ENCODE results near the gene NUP214. TPM values are rescaled to one million over a fixed set of nuclear protein-coding genes. Genes with fewer than 3 reads are reported as not detected.

Gene NUP214
- total RNA-seq, 1 experiment from 2014 or later, result 25.6 TPM

DNA sequence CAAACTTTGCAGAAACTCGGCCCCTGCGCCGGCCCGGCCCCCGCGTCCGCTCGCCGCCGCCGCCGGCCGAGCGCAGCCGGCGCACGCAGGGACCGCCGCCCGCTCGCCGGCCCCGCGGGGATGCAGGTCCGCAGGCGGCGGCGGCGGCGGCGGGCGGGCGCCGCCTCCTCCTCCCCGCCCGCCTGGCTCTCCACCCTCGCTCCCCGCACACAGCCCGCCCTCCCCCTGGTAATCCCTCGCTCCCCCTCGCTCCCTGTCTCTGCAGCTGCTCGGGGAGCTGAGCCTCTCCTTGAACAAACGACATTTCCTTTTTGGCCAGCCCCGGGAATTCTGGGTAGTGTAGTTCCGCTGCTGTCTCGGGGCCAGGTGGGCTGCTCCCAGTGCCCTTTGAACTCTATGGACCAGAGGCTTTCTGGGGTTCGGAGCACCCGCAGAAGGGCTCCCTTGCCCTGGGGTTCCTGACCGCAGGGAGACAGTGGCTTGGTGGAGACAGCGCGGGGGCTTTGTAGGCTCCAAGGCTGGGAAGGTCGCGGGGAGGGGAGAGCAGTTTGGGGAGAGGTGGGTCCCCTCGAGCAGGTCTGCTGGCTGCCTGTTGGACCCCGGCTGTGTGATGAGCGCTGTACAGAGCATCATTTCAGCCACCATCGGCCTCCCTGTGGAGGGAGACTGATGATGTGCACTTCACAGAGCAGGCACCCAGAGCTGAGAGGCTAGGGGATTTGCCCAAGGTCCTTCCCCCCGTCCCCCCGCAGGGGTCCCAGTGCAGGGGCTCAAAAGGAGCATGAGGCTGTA is 152.7 kb downstream of the NUP214 start:
- ATAC-seq (peak; percentile 88), DNase-seq (peak; percentile 61)
- peak overlapping the region; percentile 78 for H3K4me2 ChIP-seq (ENCODE audit: low read length)
- ChIA-PET POLR2A (ENCODE audit: unreplicated experiment) (no interaction called here), CTCF (no interaction called here)
- H3K27ac ChIP-seq (ENCODE audit: low read length), result no peak overlapping the region
- peak overlapping the region; percentile 60; the same call in 1 of the 2 replicates for H3K4me3 ChIP-seq (ENCODE audit: low read length)
- peaks cover 18% of the 10 kb centered on the region for H3K27me3 ChIP-seq (ENCODE audit: low read length)
- no peak overlapping the region for H3K9ac ChIP-seq (ENCODE audit: low read length)
- no peaks in the 10 kb centered on the region for H3K9me2 ChIP-seq (replicated peaks; ENCODE audit: low read length)
- no peaks in the 10 kb centered on the region for H3F3A ChIP-seq (ENCODE audit: low read length, unreplicated experiment)
- no peak for TF ChIP-seq EZH2phosphoT487 (IDR thresholded peaks at IDR 0.05; ENCODE audit: borderline replicate concordance, low read length)
- TF ChIP-seq EZH2 (IDR thresholded peaks at IDR 0.05; ENCODE audit: low read length, unreplicated experiment), result no peak
- TF ChIP-seq, protein P1, sequence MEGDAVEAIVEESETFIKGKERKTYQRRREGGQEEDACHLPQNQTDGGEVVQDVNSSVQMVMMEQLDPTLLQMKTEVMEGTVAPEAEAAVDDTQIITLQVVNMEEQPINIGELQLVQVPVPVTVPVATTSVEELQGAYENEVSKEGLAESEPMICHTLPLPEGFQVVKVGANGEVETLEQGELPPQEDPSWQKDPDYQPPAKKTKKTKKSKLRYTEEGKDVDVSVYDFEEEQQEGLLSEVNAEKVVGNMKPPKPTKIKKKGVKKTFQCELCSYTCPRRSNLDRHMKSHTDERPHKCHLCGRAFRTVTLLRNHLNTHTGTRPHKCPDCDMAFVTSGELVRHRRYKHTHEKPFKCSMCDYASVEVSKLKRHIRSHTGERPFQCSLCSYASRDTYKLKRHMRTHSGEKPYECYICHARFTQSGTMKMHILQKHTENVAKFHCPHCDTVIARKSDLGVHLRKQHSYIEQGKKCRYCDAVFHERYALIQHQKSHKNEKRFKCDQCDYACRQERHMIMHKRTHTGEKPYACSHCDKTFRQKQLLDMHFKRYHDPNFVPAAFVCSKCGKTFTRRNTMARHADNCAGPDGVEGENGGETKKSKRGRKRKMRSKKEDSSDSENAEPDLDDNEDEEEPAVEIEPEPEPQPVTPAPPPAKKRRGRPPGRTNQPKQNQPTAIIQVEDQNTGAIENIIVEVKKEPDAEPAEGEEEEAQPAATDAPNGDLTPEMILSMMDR (conservative IDR thresholded peaks at IDR 0.05; ENCODE audit: low read depth, low read length), result no peak
- H3K9me3 ChIP-seq (ENCODE audit: low read length), result no peaks in the 10 kb centered on the region
- intact Hi-C loops (cut with micrococcal nuclease), result no loop called here
- H3K4me1 ChIP-seq (ENCODE audit: insufficient read depth, low read length), result no peaks in the 10 kb centered on the region
- H2AFZ ChIP-seq (ENCODE audit: low read length), result 0 out of 2 replicates have a peak overlapping the region, but pooled peaks have one; percentile 30
- H4K20me1 ChIP-seq (ENCODE audit: low read length), result no peaks in the 10 kb centered on the region
- no peaks in the 10 kb centered on the region for H3K36me3 ChIP-seq (ENCODE audit: low read depth, low read length)
- no TSS peak for BruUV-seq (replicated peaks)
- H3K79me2 ChIP-seq (ENCODE audit: low read length), result no peaks in the 10 kb centered on the region

DNA sequence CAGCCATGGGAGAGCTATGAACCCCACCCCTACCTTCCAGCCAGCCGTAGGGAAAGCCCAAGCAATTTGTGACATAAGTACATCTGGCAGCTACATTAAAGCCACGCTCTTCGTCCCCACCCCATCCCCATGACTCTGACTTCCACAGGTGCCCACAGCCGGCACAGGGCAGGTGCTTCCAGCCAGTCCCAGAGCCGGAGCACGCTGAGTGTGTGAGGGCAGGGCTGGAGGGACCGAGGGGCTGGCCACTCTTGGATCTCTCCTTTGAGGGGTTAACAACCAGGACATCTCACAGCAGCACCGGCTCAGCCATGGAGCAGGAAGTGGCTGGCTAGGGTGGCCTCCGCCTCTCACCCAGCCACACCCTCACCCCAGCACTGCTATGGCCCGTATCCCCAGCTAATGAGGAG is 153.3 kb downstream of the NUP214 start:
- Histone ChIP-seq H3K27ac (ENCODE audit: low read length) (no peak overlapping the region), H3K9me2 (replicated peaks; ENCODE audit: low read length) (no peaks in the 10 kb centered on the region), H3K9ac (ENCODE audit: low read length) (no peak overlapping the region), H3K4me1 (ENCODE audit: insufficient read depth, low read length) (no peaks in the 10 kb centered on the region), H3K79me2 (ENCODE audit: low read length) (no peaks in the 10 kb centered on the region), H3K27me3 (ENCODE audit: low read length) (peaks cover 18% of the 10 kb centered on the region), H2AFZ (ENCODE audit: low read length) (no peak overlapping the region), H3K4me3 (ENCODE audit: low read length) (no peak overlapping the region), H3F3A (ENCODE audit: low read length, unreplicated experiment) (no peaks in the 10 kb centered on the region), H3K4me2 (ENCODE audit: low read length) (no peak overlapping the region), H3K9me3 (ENCODE audit: low read length) (no peaks in the 10 kb centered on the region), H3K36me3 (ENCODE audit: low read depth, low read length) (no peaks in the 10 kb centered on the region), H4K20me1 (ENCODE audit: low read length) (no peaks in the 10 kb centered on the region)
- TF ChIP-seq EZH2 (IDR thresholded peaks at IDR 0.05; ENCODE audit: low read length, unreplicated experiment) (no peak), EZH2phosphoT487 (IDR thresholded peaks at IDR 0.05; ENCODE audit: borderline replicate concordance, low read length) (no peak)
- TF ChIP-seq, protein P1 (conservative IDR thresholded peaks at IDR 0.05; ENCODE audit: low read depth, low read length), result no peak
- CTCF ChIA-PET, result no interaction called here
- no peak for DNase-seq
- ATAC-seq, result no peak
- intact Hi-C loops (cut with micrococcal nuclease), result no loop called here
- BruUV-seq (replicated peaks), result no TSS peak
- POLR2A ChIA-PET (ENCODE audit: unreplicated experiment), result no interaction called here

DNA sequence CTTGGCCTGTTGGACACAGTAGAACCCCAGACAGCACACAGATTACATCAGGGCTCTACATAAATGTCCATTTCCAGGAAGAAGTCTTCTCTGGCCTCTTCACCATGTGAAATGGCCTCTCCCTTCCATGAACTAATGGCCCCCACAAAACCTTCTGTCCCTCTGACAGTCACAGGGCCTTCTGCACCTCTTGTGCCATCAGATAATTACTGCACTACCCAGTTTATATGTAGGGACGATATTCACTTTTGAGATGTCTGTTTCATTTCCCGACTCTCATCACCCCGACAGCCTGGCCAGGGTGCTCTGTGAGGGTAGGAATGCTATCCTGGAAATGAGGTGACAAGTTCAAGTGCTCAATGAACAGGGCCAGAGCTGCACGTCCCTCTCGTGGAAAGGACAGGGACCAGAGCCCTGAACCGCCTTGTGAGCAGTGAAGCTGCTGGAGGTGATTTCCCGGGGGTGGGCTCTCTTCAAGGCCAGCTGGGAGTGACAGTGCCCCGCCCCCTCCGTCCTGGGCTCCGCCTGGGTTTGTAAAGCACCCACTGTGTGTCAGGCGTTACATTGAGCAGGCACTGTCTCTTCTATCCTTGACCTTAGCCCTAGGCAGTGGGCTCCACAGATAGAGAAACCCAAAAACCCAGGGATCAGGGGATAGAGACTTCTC is 153.9 kb downstream of the NUP214 start:
- H3K27me3 ChIP-seq (ENCODE audit: low read length), result peaks cover 18% of the 10 kb centered on the region

More for the DNA sequence above, 153.9 kb downstream of the NUP214 start:
- H3F3A ChIP-seq (ENCODE audit: low read length, unreplicated experiment), result no peaks in the 10 kb centered on the region
- no peaks in the 10 kb centered on the region for H3K79me2 ChIP-seq (ENCODE audit: low read length)
- no peaks in the 10 kb centered on the region for H3K9me2 ChIP-seq (replicated peaks; ENCODE audit: low read length)
- ChIA-PET CTCF (no interaction called here), POLR2A (ENCODE audit: unreplicated experiment) (no interaction called here)
- H4K20me1 ChIP-seq (ENCODE audit: low read length), result no peaks in the 10 kb centered on the region
- no peaks in the 10 kb centered on the region for H3K4me1 ChIP-seq (ENCODE audit: insufficient read depth, low read length)
- no peak overlapping the region for H3K9ac ChIP-seq (ENCODE audit: low read length)
- H3K4me2 ChIP-seq (ENCODE audit: low read length), result no peak overlapping the region
- ATAC-seq, result no peak
- intact Hi-C loops (cut with micrococcal nuclease), result no loop called here
- DNase-seq, result no peak
- no TSS peak for BruUV-seq (replicated peaks)
- no peak for TF ChIP-seq EZH2 (IDR thresholded peaks at IDR 0.05; ENCODE audit: low read length, unreplicated experiment)
- TF ChIP-seq, protein P1 (conservative IDR thresholded peaks at IDR 0.05; ENCODE audit: low read depth, low read length), result no peak
- TF ChIP-seq EZH2phosphoT487 (IDR thresholded peaks at IDR 0.05; ENCODE audit: borderline replicate concordance, low read length), result no peak
- H3K27ac ChIP-seq (ENCODE audit: low read length), result no peak overlapping the region
- H3K36me3 ChIP-seq (ENCODE audit: low read depth, low read length), result no peaks in the 10 kb centered on the region
- no peak overlapping the region for H3K4me3 ChIP-seq (ENCODE audit: low read length)
- no peak overlapping the region for H2AFZ ChIP-seq (ENCODE audit: low read length)
- no peaks in the 10 kb centered on the region for H3K9me3 ChIP-seq (ENCODE audit: low read length)
